NOMO-1 treated with dmso at 0.1 percent for 144 hours (cell line): ENCODE measurements around the gene SCAMP2.

Experiments used
- DNase-seq: peaks from one replicate; lab custom pipeline; 2025; ENCODE audit not compliant: unreplicated experiment; lab: John Stamatoyannopoulos, UW

Gene SCAMP2

DNA sequence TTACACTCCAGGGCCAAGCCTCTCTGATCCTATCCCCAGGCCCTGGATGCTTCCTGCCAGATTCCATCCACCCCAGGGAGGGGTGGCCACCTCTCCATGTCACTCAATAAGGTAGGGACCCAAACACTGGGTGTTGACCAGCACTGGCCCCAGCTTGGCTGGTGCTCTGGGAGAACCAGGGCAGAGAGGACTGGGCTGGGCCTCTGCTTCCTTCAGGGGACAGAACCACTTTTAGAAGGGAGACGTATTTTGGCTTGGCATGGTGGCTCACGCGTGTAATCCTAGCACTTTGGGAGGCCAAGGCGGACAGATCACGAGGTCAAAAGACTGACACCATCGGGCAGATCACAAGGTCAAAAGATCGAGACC is 51.4 kb downstream of the SCAMP2 start:
- DNase-seq: no peak

- DNase-seq: no peak
These were observed 51.9 kb downstream of the SCAMP2 start for GRCh38 chr15:74821091-74821789.

DNA sequence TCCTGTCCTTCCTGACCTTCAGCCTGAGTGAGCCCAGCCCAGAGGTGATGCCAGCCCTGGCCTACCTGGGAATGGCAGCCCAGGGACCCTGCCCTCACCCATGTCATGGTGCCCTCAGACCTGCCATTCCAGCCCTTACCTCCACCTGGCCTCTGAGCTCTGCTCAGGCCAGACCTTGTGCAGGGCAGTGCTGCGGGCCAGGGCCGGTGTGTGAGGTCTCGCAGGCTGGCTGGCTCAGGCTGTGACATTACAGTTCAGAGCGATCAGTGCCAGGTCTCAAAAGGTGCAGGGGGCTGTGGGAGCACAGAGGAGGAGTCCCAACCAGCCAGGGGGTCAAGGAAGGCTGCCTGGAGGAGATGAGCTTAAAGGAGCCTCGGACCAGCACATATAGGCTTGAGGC is 53.1 kb downstream of the SCAMP2 start:
- no peak for DNase-seq

DNA sequence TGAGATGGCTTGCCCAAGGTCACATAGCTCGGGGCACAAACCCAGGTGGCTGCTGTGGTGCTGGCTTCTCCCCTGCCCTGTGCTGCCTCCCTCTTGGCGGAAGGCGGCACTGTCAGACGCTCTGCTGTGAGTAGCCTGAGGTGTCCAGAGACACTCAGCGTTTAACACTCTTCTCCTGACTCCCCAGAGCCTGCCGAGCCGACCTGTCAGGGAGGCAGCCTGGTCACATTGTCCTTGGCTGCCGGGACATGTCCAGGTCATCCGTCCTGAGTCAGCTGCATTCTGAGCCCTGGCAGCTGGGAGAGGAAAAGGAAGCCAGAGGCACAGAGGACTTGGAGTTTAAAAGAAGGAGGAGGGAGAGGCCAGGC is 55.8 kb downstream of the SCAMP2 start:
- no peak for DNase-seq

DNA sequence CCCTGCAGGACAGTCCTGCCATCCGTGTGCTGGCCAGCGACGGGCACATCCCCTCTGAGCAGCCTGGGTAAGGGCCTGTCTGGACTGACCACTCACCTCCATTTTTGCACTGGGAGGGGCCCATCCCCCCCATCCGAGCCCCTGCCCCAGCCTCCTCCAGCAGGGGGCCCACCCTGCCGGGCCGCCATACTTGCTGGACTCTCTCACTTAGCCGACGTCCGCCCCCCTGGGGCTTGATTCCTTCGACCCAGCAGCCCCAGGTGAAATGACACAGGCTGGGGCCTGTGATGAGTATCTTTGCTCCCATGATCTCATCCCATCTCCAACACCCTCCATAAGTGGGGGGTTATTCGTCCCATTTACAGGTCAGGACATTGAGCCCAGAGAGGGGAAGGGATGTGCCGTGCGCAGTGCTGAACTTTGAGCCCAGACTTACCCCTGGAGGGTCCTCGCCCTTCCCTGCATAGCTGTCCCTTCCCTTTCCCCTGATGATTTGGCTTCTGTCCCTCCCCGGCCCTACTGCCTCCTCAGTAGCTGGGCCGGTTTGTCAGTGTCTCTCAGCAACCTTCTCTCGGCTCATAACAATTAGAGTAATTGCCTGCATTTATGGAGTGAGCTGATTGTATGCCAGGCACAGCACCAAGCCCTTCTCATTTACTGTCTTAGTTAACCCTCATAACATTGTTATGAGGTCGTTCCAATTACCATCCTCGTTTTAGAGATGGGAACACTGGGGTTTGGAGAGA is 56.4 kb downstream of the SCAMP2 start:
- DNase-seq: no peak

- DNase-seq: no peak
These were observed 57.2 kb downstream of the SCAMP2 start for GRCh38 chr15:74815961-74816360.

GRCh38 chr15:74815121-74815934 is 57.8 kb downstream of the SCAMP2 start:
- no peak for DNase-seq

- no peak for DNase-seq
These were observed 60.6 kb downstream of the SCAMP2 start, which contains the start of gene LMAN1L for GRCh38 chr15:74812533-74812932. Gene LMAN1L, plus strand, starts transcription at chr15:74812835. Its CDS starts 20 bp downstream, at chr15:74812855.

DNA sequence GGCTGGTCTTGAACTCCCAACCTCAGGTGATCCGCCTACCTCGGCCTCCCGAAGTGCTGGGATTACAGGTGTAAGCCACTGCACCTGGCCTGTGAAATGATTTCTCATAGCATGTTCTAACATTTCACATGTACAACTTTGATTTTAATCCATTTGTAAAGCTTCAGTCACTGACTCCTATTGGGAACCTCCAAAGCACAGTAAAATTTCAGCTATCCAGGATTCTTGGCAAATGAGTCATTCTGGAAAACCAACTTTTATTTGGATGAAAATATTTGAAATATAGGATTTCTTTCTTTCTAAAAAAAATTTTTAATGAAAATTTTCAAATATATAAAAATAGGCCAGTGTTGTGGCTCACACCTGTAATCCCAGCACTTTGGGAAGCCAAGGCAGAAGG is 63.2 kb downstream of the SCAMP2 start:
- DNase-seq: no peak

DNA sequence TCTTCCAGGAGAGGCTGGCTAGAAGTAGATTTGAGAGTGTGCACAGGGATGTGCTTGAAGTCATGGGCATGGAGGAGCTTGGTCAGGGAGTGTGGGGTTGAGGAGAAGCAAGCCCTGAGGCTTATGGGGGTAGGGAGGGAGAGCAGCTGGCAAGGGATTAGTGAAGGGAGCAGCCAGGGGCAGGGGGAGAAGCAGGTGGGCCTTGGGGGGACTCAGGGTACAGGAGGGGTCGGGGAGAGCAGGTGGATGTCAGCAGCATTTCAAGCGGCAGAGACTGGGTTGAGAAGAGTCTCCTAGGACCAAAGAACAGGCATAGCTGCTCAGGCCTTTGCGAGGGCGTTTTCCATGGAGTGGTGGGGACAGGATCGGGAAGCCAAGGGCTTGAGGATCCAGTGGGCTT is 63.9 kb downstream of the SCAMP2 start:
- DNase-seq: no peak

- DNase-seq: no peak
These were observed 64.3 kb downstream of the SCAMP2 start for GRCh38 chr15:74808840-74809229.

DNA sequence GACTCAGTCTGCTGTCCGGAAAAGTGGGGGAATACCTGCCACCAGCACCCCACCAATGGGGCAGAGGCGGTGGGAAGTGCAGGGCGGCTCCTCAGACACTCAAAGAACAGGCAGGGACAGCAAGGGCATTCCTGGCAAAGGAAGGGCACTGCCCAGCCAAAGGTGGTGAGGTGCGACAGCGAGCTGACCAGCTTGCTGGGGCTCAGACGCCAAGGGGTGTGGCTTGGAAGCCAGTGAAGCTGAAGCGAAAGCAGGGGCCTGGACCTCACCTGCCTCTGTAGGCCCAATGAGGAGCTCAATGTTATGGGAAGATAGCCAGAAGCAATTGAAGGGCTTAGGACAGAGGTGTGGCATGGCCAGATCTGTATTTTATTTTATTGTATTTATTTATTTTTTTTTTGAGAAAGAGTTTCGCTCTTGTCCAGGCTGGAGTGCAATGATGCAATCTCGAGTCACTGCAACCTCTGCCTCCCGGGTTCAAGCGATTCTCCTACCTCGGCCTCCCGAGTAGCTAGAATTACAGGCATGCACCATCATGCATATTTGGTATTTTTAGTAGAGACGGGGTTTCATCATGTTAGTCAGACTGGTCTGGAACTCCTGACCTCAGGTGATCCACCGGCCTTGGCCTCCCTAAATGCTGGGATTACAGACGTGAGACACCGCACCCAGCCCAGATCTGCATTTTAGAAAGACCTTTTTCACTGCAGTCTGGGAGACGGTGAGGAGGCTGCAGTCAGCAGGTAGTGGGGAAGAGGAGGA is 64.9 kb downstream of the SCAMP2 start:
- DNase-seq: no peak

DNA sequence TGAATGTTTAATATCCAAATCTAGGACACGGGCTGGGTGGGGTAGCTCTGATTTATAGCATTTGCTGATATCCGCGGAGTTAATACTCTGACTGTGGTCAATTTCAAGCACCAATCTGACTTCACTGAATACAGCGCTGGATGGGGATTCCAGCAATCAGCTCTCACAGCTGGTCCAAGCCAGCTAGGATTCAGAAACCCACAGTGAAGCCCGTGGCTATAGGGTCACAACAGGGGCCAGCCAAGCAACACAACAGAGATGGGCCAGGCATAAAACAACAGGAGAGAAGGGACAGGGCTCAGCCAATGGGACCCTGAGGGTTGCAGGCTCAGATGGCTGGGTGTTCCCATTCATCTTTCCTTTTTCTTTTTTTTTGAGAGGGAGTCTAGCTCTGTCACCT is 65.9 kb downstream of the SCAMP2 start:
- DNase-seq: no peak

DNA sequence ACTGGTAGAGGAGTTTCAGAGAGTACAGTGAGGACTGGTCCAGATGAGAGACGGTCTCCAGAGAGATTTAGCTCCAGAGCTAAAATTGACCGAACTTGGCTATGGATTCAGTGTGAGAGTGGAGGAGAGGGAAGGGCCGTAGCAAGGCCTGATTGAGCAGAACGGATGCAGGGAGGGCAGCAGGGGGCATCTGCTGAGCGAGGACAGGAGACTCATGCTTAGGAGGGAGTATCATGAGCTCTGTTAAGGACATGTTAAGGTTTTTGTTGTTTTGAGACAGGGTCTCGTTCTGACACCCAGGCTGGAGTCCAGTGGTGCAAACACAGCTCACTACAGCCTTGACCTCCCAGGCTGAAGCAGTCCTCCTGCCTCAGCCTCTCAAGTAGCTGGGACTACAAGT is 68.2 kb downstream of the SCAMP2 start:
- no peak for DNase-seq

- no peak for DNase-seq
These were observed 70.2 kb downstream of the SCAMP2 start for GRCh38 chr15:74802862-74803447.

GRCh38 chr15:74802290-74802689 is 70.9 kb downstream of the SCAMP2 start:
- no peak for DNase-seq

- DNase-seq: no peak
These were observed 71.7 kb downstream of the SCAMP2 start for GRCh38 chr15:74801311-74801997.

DNA sequence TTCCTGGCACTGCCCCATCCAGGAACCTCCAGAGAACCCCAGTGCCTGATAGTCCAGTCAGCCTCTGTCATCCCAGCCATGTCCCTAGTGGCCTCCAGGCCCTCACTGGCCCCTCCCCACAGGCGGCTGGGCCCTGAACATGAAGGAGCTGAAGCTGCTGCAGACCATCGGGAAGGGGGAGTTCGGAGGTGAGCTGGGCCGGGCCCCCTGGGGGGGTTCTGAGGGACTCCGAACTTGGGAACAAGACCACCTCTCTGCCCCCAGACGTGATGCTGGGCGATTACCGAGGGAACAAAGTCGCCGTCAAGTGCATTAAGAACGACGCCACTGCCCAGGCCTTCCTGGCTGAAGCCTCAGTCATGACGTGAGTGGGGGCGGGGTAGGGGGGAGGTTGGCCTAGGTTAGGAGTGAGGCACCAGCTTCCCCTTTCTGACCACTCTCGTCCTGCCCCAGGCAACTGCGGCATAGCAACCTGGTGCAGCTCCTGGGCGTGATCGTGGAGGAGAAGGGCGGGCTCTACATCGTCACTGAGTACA is 72.5 kb downstream of the SCAMP2 start:
- DNase-seq: peak; percentile 50

- peak; percentile 88 for DNase-seq
These were observed 73.2 kb downstream of the SCAMP2 start for GRCh38 chr15:74799856-74800558.
